HFF-Myc (cell line): ENCODE data around the gene AEBP2.
"Not testable (repeated sequence)": the region's sequence is repeated elsewhere in the genome, so short reads cannot be mapped to it uniquely, and the experiment has no call there.

Experiments
- DNase-seq: peaks from one replicate; pipeline ENCODE4 v3.0.0-alpha.2; 2011; ENCODE audit warnings: low read depth; ENCODE audit errors: extremely low read depth
- H3K4me3 ChIP-seq: replicated peaks from 2 replicates; pipeline ENCODE4 v1.5.1; 2011; ENCODE audit warnings: low read depth, mild to moderate bottlenecking, control low read depth, low read length
- TF ChIP-seq, protein P1 (sequence below): IDR thresholded peaks from 2 replicates; pipeline ENCODE4 v1.5.1; 2012; ENCODE audit warnings: mild to moderate bottlenecking, low read depth, low read length, control low read depth; ENCODE audit errors: missing control alignments

The AEBP2 gene

DNA sequence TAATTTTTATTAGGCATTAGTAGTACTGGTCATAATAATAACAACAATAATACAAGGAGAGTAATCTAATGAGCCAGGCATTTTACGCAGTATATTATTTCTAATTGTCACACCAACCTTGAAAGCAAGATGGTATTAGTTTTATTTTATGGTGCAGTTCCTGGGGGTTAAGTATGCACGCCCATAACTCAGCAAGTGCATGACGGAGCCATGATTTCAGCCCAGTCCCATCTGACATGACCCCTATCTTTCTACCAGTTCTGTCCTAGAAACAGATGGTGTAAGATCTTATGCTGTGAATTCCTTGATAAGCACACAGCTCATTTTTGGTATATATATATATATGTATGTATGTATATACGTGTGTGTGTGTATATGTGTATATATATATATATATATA, 106.0 kb downstream of the AEBP2 start:
- no peak for DNase-seq
- TF ChIP-seq, protein P1, sequence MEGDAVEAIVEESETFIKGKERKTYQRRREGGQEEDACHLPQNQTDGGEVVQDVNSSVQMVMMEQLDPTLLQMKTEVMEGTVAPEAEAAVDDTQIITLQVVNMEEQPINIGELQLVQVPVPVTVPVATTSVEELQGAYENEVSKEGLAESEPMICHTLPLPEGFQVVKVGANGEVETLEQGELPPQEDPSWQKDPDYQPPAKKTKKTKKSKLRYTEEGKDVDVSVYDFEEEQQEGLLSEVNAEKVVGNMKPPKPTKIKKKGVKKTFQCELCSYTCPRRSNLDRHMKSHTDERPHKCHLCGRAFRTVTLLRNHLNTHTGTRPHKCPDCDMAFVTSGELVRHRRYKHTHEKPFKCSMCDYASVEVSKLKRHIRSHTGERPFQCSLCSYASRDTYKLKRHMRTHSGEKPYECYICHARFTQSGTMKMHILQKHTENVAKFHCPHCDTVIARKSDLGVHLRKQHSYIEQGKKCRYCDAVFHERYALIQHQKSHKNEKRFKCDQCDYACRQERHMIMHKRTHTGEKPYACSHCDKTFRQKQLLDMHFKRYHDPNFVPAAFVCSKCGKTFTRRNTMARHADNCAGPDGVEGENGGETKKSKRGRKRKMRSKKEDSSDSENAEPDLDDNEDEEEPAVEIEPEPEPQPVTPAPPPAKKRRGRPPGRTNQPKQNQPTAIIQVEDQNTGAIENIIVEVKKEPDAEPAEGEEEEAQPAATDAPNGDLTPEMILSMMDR, result no peak

DNA sequence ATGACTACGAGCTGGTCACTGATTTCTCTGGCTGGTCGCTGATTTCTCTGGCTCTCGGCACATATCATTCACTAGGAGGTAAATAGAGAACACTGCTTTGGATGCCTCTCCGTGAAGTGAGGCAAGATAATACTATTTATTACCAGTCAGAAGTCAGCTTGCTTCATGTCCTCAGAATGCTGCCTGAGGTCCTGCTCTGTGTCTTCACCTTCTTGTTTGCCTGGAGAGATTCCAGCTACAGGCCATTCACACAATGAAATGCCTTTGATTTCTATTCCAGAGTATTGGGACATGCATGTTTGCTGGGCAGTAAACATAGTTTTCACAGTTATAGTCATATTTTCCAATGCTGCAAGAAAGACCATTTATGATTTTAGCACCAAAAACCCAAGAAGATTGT, 106.7 kb downstream of the AEBP2 start:
- TF ChIP-seq, protein P1, result no peak
- H3K4me3 ChIP-seq, result no peak overlapping the region
- DNase-seq, result no peak

More for the DNA sequence above, 106.0 kb downstream of the AEBP2 start:
- no peak overlapping the region for H3K4me3 ChIP-seq

DNA sequence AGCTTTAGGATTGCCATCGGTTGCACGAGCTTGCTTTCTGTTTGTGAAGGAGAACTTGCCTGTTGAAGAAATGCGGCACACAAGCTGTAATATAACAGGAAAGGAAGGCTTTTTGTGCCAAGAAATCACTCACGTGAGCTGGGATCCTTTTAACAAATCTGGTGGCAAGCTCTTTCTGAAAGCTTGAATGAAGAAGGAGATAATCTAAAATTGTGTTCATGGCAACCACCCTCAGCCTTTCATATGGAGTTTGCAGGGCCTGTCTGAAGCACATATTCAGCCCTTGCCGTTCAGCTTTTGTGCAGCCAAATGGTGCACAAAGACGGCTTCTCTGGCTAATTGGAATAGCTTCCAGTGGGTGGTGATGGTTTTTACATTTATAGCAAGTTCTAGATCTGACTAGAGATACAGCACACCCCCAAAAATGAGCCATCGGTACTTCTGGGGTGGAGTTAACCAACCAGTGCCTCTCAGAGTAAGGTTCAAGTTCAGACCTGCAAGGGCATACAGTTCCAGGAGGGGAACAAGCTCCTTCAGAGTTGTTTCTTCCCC, 107.4 kb downstream of the AEBP2 start:
- DNase-seq, result no peak
- TF ChIP-seq, protein P1, result no peak
- no peak overlapping the region for H3K4me3 ChIP-seq

DNA sequence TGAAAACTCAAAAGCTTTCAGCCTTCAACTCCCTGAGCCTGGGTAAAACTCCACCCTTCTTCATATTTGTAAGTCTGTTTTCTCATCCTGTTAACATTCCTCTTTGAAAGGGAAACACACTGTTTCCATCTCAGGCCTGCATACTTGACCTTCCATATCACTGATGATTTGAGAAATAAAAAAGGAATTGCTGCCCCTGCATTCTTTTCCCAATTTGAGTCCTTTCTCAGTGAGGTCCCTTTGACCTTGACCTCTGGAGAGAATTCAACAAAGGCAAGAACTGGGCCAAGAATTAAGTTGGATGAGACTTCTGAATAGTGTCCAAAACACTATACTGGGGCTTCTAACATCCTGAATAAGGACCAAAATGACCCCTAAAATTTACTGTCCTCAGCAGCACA, 108.0 kb downstream of the AEBP2 start:
- DNase-seq, result no peak
- H3K4me3 ChIP-seq, result no peak overlapping the region
- TF ChIP-seq, protein P1, result no peak

DNA sequence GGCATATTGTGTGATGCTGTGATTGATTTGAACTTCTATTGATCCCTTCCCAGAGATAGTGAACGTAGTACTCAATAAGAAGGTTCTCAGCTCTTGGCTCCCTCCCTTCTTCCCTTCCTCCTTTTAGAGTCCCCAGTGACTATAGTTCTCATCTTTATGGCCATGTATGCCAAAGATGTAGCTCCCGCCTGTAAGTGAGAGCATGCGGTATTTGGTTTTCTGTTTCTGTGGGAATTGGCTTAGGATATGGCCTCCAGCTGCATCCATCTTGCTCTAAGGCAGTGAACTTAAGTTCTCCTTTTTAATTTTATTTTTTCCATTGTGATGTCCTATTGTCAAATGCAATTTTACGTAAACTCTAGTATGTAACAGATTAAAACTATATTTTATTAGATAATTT, 109.5 kb downstream of the AEBP2 start:
- TF ChIP-seq, protein P1, result no peak
- H3K4me3 ChIP-seq, result no peak overlapping the region
- DNase-seq, result no peak

DNA sequence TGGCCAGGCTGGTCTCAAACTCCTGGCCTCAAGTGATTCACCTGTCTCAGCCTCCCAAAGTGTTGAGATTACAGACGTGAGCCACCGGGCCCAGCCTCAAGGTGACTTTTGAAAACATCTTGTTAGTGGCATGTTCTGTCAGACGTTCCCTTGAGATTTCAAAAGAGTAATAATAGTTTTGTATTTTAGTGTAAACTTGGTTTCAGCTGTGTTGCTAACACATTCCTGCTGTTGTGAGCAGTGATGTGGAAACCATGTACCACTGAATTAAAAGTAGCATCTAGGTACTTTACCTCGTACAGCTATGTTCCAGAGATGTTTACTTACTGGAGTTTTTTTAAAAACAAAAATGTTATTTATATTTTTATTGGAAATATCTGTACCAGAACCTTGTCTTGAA, 111.3 kb downstream of the AEBP2 start:
- TF ChIP-seq, protein P1, result no peak
- H3K4me3 ChIP-seq, result no peak overlapping the region
- DNase-seq, result no peak

DNA sequence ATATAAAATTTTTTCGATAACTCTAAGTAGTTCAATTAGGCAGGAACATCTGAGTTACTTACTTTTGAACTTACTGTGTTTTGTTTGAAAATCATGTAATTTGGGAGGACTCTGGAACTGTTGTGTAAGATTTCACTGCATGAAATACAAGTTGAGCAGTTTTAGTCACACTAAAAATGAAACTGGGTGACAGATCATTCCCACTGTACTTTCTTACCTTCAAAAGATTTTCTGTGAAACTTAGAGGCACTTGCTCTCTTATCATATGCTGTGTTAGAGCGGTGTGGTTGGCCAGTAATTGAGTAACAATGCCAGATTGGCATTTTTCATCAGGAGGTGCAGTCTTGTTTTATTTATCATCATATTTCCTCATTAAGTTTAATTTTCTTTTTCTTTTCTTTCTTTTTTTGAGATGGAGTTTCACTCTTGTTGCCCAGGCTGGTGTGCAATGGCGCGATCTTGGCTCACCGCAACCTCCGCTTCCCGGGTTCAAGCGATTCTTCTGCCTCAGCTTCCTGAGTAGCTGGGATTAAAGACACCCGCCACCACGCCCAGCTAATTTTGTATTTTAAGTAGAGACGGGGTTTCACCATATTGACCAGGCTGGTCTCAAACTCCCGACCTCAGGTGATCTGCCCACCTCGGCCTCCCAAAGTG, 113.3 kb downstream of the AEBP2 start:
- not testable (repeated sequence) for H3K4me3 ChIP-seq, DNase-seq
